ENCODE measurements around the gene DSE.

Gene DSE

GRCh38 chr6:116349216-116349615 lies 21.5 kb upstream of the DSE start:
- H3K4me1 Mint-ChIP-seq (ENCODE audit: low read depth): no peaks in the 10 kb centered on the region

GRCh38 chr6:116351101-116351500 lies 19.6 kb upstream of the DSE start:
- no peak overlapping the region for H3K4me3 Mint-ChIP-seq

More at GRCh38 chr6:116349216-116349615, 21.5 kb upstream of the DSE start:
- Mint-ChIP-seq H3K27me3 (ENCODE audit: low read depth) (no peaks in the 10 kb centered on the region), H3K9me3 (no peaks in the 10 kb centered on the region), H3K27ac (no peak overlapping the region), H3K4me3 (no peak overlapping the region), H3K36me3 (ENCODE audit: low read depth) (no peaks in the 10 kb centered on the region)

GRCh38 chr6:116352515-116353471 lies 18.0 kb upstream of the DSE start:
- Mint-ChIP-seq H3K27ac (no peak overlapping the region), H3K4me3 (no peak overlapping the region), H3K9me3 (no peaks in the 10 kb centered on the region), H3K4me1 (ENCODE audit: low read depth) (no peaks in the 10 kb centered on the region), H3K36me3 (ENCODE audit: low read depth) (no peaks in the 10 kb centered on the region), H3K27me3 (ENCODE audit: low read depth) (peaks cover 3% of the 10 kb centered on the region)

More at GRCh38 chr6:116351101-116351500, 19.6 kb upstream of the DSE start:
- Mint-ChIP-seq H3K36me3 (ENCODE audit: low read depth) (no peaks in the 10 kb centered on the region), H3K9me3 (no peaks in the 10 kb centered on the region), H3K27ac (no peak overlapping the region), H3K4me1 (ENCODE audit: low read depth) (no peaks in the 10 kb centered on the region), H3K27me3 (ENCODE audit: low read depth) (no peaks in the 10 kb centered on the region)

GRCh38 chr6:116354236-116354635 lies 16.5 kb upstream of the DSE start:
- Mint-ChIP-seq H3K4me3 (no peak overlapping the region), H3K27ac (no peak overlapping the region), H3K9me3 (no peaks in the 10 kb centered on the region), H3K36me3 (ENCODE audit: low read depth) (no peaks in the 10 kb centered on the region), H3K27me3 (ENCODE audit: low read depth) (peaks cover 8% of the 10 kb centered on the region), H3K4me1 (ENCODE audit: low read depth) (no peaks in the 10 kb centered on the region)

- Mint-ChIP-seq H3K9me3 (no peaks in the 10 kb centered on the region), H3K4me1 (ENCODE audit: low read depth) (no peaks in the 10 kb centered on the region), H3K36me3 (ENCODE audit: low read depth) (no peaks in the 10 kb centered on the region), H3K27ac (no peak overlapping the region), H3K27me3 (ENCODE audit: low read depth) (peaks cover 13% of the 10 kb centered on the region), H3K4me3 (no peak overlapping the region)
Measured at GRCh38 chr6:116355796-116356195, 15.0 kb upstream of the DSE start.

- H3K9me3 Mint-ChIP-seq: no peaks in the 10 kb centered on the region
- H3K4me3 Mint-ChIP-seq: no peak overlapping the region
- no peak overlapping the region for H3K27ac Mint-ChIP-seq
- H3K27me3 Mint-ChIP-seq (ENCODE audit: low read depth): peaks cover 13% of the 10 kb centered on the region
- no peaks in the 10 kb centered on the region for H3K4me1 Mint-ChIP-seq (ENCODE audit: low read depth)
- H3K36me3 Mint-ChIP-seq (ENCODE audit: low read depth): no peaks in the 10 kb centered on the region
Measured at GRCh38 chr6:116359131-116359530, 11.6 kb upstream of the DSE start.

- Mint-ChIP-seq H3K9me3 (no peaks in the 10 kb centered on the region), H3K4me3 (no peak overlapping the region), H3K36me3 (ENCODE audit: low read depth) (no peaks in the 10 kb centered on the region), H3K27me3 (ENCODE audit: low read depth) (peaks cover 13% of the 10 kb centered on the region), H3K4me1 (ENCODE audit: low read depth) (no peaks in the 10 kb centered on the region), H3K27ac (no peak overlapping the region)
Measured at GRCh38 chr6:116359835-116360234, 10.9 kb upstream of the DSE start.

- Mint-ChIP-seq H3K36me3 (ENCODE audit: low read depth) (no peaks in the 10 kb centered on the region), H3K27me3 (ENCODE audit: low read depth) (peaks cover 20% of the 10 kb centered on the region), H3K27ac (no peak overlapping the region), H3K4me1 (ENCODE audit: low read depth) (no peaks in the 10 kb centered on the region), H3K9me3 (no peaks in the 10 kb centered on the region), H3K4me3 (no peak overlapping the region)
Measured at GRCh38 chr6:116362276-116362675, 8.5 kb upstream of the DSE start.

GRCh38 chr6:116363759-116364158 lies 7.0 kb upstream of the DSE start:
- no peak overlapping the region for H3K4me3 Mint-ChIP-seq
- peaks cover 24% of the 10 kb centered on the region for H3K27me3 Mint-ChIP-seq (ENCODE audit: low read depth)
- H3K27ac Mint-ChIP-seq: no peak overlapping the region
- no peaks in the 10 kb centered on the region for H3K9me3 Mint-ChIP-seq
- H3K36me3 Mint-ChIP-seq (ENCODE audit: low read depth): peaks cover 2% of the 10 kb centered on the region
- no peaks in the 10 kb centered on the region for H3K4me1 Mint-ChIP-seq (ENCODE audit: low read depth)

GRCh38 chr6:116364321-116364720 lies 6.4 kb upstream of the DSE start:
- Mint-ChIP-seq H3K36me3 (ENCODE audit: low read depth) (peaks cover 2% of the 10 kb centered on the region), H3K4me3 (no peak overlapping the region), H3K4me1 (ENCODE audit: low read depth) (no peaks in the 10 kb centered on the region), H3K27me3 (ENCODE audit: low read depth) (peaks cover 27% of the 10 kb centered on the region), H3K27ac (no peak overlapping the region), H3K9me3 (no peaks in the 10 kb centered on the region)

GRCh38 chr6:116365743-116366142 lies 5.0 kb upstream of the DSE start:
- H3K27ac Mint-ChIP-seq: no peak overlapping the region

GRCh38 chr6:116366740-116367275 lies 3.9 kb upstream of the DSE start:
- Mint-ChIP-seq H3K27me3 (ENCODE audit: low read depth) (peaks cover 42% of the 10 kb centered on the region), H3K27ac (no peak overlapping the region), H3K4me1 (ENCODE audit: low read depth) (peaks cover 5% of the 10 kb centered on the region), H3K9me3 (no peaks in the 10 kb centered on the region), H3K4me3 (no peak overlapping the region), H3K36me3 (ENCODE audit: low read depth) (peaks cover 2% of the 10 kb centered on the region)

More at GRCh38 chr6:116365743-116366142, 5.0 kb upstream of the DSE start:
- Mint-ChIP-seq H3K27me3 (ENCODE audit: low read depth) (peaks cover 34% of the 10 kb centered on the region), H3K4me1 (ENCODE audit: low read depth) (peaks cover 5% of the 10 kb centered on the region), H3K36me3 (ENCODE audit: low read depth) (peaks cover 2% of the 10 kb centered on the region), H3K4me3 (no peak overlapping the region), H3K9me3 (no peaks in the 10 kb centered on the region)

GRCh38 chr6:116369540-116369939 lies 1.2 kb upstream of the DSE start:
- peaks cover 5% of the 10 kb centered on the region for H3K4me1 Mint-ChIP-seq (ENCODE audit: low read depth)
- no peaks in the 10 kb centered on the region for H3K9me3 Mint-ChIP-seq
- H3K27me3 Mint-ChIP-seq (ENCODE audit: low read depth): peaks cover 61% of the 10 kb centered on the region
- H3K27ac Mint-ChIP-seq: no peak overlapping the region
- peaks cover 2% of the 10 kb centered on the region for H3K36me3 Mint-ChIP-seq (ENCODE audit: low read depth)
- peak overlapping the region; percentile 71 for H3K4me3 Mint-ChIP-seq

- H3K27ac Mint-ChIP-seq: no peak overlapping the region
Measured at GRCh38 chr6:116369964-116370759, 585 bp upstream of the DSE start.

More at GRCh38 chr6:116369964-116370759, 585 bp upstream of the DSE start:
- Mint-ChIP-seq H3K4me3 (peak overlapping the region; percentile 71), H3K4me1 (ENCODE audit: low read depth) (peaks cover 5% of the 10 kb centered on the region), H3K9me3 (no peaks in the 10 kb centered on the region), H3K27me3 (ENCODE audit: low read depth) (peaks cover 64% of the 10 kb centered on the region), H3K36me3 (ENCODE audit: low read depth) (peaks cover 2% of the 10 kb centered on the region)

Measured in T-helper 1 cell treated with Interleukin-12 subunit alpha and Interleukin-12 subunit beta and Interleukin-4 antibody, amounts not matched to agents 30 μg/mL and 1 μg/mL, for 36 hours (primary cell).